Panc1 (cell line): ENCODE results near the gene AKAP8L. TPM values are rescaled to one million over a fixed set of nuclear protein-coding genes. Genes with fewer than 3 reads are reported as not detected.

Source experiments
- ATAC-seq: fragments of 200-7000 bp; cut with Tn5 transposase; 2 replicates; pipeline ENCODE4 v1.9.1; 2020; ENCODE audit warnings: mild to moderate bottlenecking, moderate library complexity
- BruUV-seq: library from RNA; stranded (reverse); fragments of 400-500 nt; replicated peaks from 2 replicates; lab custom pipeline; 2021; lab: Mats Ljungman, UMichigan
- CTCF ChIA-PET: fragments of 300-600 bp; sonication (Branson Sonifier 250); formaldehyde crosslinking; loops from one replicate; lab custom pipeline; 2022; ENCODE audit warnings: antibody characterized with exemption; lab: Charles Lee
- POLR2A ChIA-PET: fragments of 300-600 bp; sonication (Branson Sonifier 250); formaldehyde crosslinking; loops from one replicate; lab custom pipeline; 2022; ENCODE audit warnings: antibody characterized with exemption; lab: Charles Lee
- DNase-seq: peaks from one replicate; pipeline ENCODE4 v3.0.0-alpha.2; 2010; ENCODE audit warnings: low read depth, low spot score
- H3K27ac ChIP-seq: 2 replicates; pipeline ENCODE4 v1.5.1; 2011; ENCODE audit warnings: mild to moderate bottlenecking, low read length, inconsistent platforms
- H3K27me3 ChIP-seq: fragments of 200-500 bp; sonication (Bioruptor generic); 2 replicates; pipeline ENCODE4 v1.6.0; 2014; ENCODE audit warnings: low read length, inconsistent platforms; ENCODE audit not compliant: control insufficient read depth, insufficient read depth
- H3K36me3 ChIP-seq: fragments of 200-500 bp; sonication (Bioruptor generic); 2 replicates; pipeline ENCODE4 v1.5.1; 2014; ENCODE audit warnings: inconsistent platforms, mild to moderate bottlenecking, low read length, moderate library complexity; ENCODE audit not compliant: control insufficient read depth, insufficient read depth
- H3K4me1 ChIP-seq: 2 replicates; pipeline ENCODE4 v1.5.1; 2011; ENCODE audit warnings: inconsistent platforms, mild to moderate bottlenecking, low read length, moderate library complexity; ENCODE audit not compliant: control insufficient read depth, insufficient read depth
- H3K4me3 ChIP-seq, 2 experiments: 2 replicates each; pipeline ENCODE4 v1.5.1; 2011 to 2012; ENCODE audit warnings: low read depth in 2 of 2, low read length in 2 of 2, mild to moderate bottlenecking in 2 of 2, inconsistent platforms in 1 of 2, moderate library complexity in 1 of 2
- H3K9me3 ChIP-seq: fragments of 200-500 bp; sonication (Bioruptor generic); 2 replicates; pipeline ENCODE4 v1.5.1; 2014; ENCODE audit warnings: low read depth, mild to moderate bottlenecking, inconsistent platforms, low read length, moderate library complexity; ENCODE audit not compliant: control insufficient read depth, insufficient read depth
- CTCF ChIP-seq: fragments of 450-650 bp; IDR thresholded peaks from 2 replicates; pipeline ENCODE4 v1.5.1; 2017; ENCODE audit warnings: mild to moderate bottlenecking
- POLR2AphosphoS5 ChIP-seq: IDR thresholded peaks from 2 replicates; pipeline ENCODE4 v1.6.1; 2012; ENCODE audit warnings: mild to moderate bottlenecking, low read depth, low read length, moderate library complexity
- REST ChIP-seq, 2 experiments: IDR thresholded peaks; 2 replicates each; pipeline ENCODE4 v1.6.1; 2011 to 2012; ENCODE audit warnings: low read depth in 2 of 2, control low read depth in 1 of 2, low read length in 1 of 2, mild to moderate bottlenecking in 1 of 2, moderate library complexity in 1 of 2; ENCODE audit not compliant: insufficient read depth in 1 of 2
- SIN3A ChIP-seq: IDR thresholded peaks from 2 replicates; pipeline ENCODE4 v1.6.1; 2012; ENCODE audit warnings: low read depth, mild to moderate bottlenecking, low read length, moderate library complexity, borderline replicate concordance; ENCODE audit not compliant: insufficient read depth
- TCF7L2 ChIP-seq: IDR thresholded peaks from 2 replicates; pipeline ENCODE4 v1.6.1; 2011; ENCODE audit warnings: mild to moderate bottlenecking, low read depth, low read length, inconsistent platforms
- in situ Hi-C: cut with HindIII; loops from 2 replicates; pipeline ENCODE4 v1.10.0; 2016; ENCODE audit warnings: low sequenced_read_pairs, low pct_unique_long_range_greater_than_20kb
- intact Hi-C: fragments of 100-400 bp; cut with micrococcal nuclease; formaldehyde crosslinking; loops from one replicate; pipeline ENCODE4 v1.10.0; 2022; ENCODE audit not compliant: unreplicated experiment
- total RNA-seq: library from RNA; stranded (reverse); gene quantifications from one replicate; pipeline ENCODE4 v1.2.1, GENCODE V29; 2021; ENCODE audit not compliant: unreplicated experiment

AKAP8L gene
- total RNA-seq, 1 experiment from 2014 or later, result 65.5 TPM

DNA sequence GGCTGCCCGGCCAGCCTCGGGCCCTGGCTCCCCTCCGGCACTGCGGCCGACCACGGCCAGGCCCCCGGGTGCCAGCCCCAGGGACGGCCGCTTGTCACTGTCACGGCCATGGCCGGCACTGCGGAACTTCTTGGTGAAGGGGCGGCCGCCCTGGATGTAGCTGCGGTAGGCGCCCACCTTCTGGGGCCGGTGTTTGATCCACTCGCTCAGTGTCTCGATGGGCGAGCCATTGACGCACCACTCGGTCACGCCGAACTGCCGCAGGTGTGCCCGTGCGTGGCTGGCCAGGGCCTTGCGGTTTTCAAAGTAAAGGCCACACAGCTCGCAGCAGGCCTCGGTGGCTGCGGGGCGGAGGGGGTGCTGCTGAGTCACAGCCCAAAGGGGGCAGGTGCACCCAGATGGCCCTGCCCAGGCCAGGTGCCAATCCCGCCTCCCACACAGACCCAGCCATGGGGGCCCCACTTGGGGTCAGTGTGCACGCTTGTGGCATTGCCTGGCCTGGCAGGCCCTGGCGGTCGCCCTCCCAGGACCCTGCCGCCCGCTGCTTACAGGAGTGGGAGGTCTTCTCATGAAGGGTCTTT lies 6.0 kb upstream of the AKAP8L start:
- Histone ChIP-seq H3K9me3 (no peaks in the 10 kb centered on the region), H3K4me3 (no peak overlapping the region), H3K36me3 (0 out of 2 replicates have a peak, but pooled peaks cover 3% of the 10 kb centered on the region), H3K4me1 (peaks cover 2% of the 10 kb centered on the region), H3K27ac (no peak overlapping the region), H3K27me3 (no peaks in the 10 kb centered on the region)
- no TSS peak for BruUV-seq
- DNase-seq, result no peak
- ChIA-PET POLR2A (no interaction called here), CTCF (no interaction called here)
- intact Hi-C loops, result no loop called here
- TF ChIP-seq CTCF (no peak), POLR2AphosphoS5 (no peak)
- ATAC-seq, result no peak
- in situ Hi-C loops, result no loop called here

- H3K9me3 ChIP-seq, result no peaks in the 10 kb centered on the region
These were observed 5.3 kb upstream of the AKAP8L start for GRCh38 chr19:15424121-15424520.

More at GRCh38 chr19:15424121-15424520, 5.3 kb upstream of the AKAP8L start:
- no peak for DNase-seq
- Histone ChIP-seq H3K27ac (no peak overlapping the region), H3K4me3 (no peak overlapping the region), H3K4me1 (peaks cover 5% of the 10 kb centered on the region), H3K36me3 (0 out of 2 replicates have a peak, but pooled peaks cover 3% of the 10 kb centered on the region), H3K27me3 (no peaks in the 10 kb centered on the region)
- intact Hi-C loops, result no loop called here
- no TSS peak for BruUV-seq
- no peak for ATAC-seq
- CTCF ChIA-PET, result no interaction called here
- TF ChIP-seq POLR2AphosphoS5 (no peak), TCF7L2 (no peak), CTCF (no peak), REST (IDR thresholded peaks at IDR 0.05; ENCODE audit: insufficient read depth in 1 of 2, low read depth in 2 of 2, low read length in 1 of 2) (no peak), SIN3A (no peak)
- in situ Hi-C loops, result no loop called here
- POLR2A ChIA-PET, result no interaction called here
